Femur (tissue), 1 donor: ENCODE measurements around the gene IQGAP2.
"Not testable (repeated sequence)": the region's sequence is repeated elsewhere in the genome, so short reads cannot be mapped to it uniquely, and the experiment has no call there.

ENCODE experiments used
- DNase-seq: peaks from one replicate; pipeline ENCODE4 v3.0.0-alpha.2; 2017

Gene IQGAP2

DNA sequence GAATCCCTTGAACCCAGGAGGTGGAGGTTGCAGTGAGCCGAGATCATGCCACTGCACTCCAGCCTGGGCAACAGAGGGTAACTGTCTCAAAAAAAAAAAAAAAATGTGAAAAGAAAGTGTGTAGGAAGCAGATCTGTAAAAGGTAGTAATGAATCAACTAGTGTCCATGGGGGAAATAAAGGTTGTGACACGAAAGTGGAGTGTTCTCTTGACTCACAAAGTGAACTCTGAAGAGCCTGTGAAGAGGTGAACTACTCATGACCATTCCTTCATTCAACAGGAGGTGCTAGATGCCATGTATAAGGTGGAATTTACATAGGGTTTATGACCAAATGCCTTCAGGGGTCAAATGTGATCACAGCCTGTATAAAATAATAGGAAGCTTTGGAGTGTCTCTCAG, 12.8 kb downstream of the IQGAP2 start:
- DNase-seq, result no peak

GRCh38 chr5:76419597-76420298, 16.7 kb downstream of the IQGAP2 start:
- no peak for DNase-seq

GRCh38 chr5:76422227-76422626, 19.1 kb downstream of the IQGAP2 start:
- DNase-seq, result no peak

DNA sequence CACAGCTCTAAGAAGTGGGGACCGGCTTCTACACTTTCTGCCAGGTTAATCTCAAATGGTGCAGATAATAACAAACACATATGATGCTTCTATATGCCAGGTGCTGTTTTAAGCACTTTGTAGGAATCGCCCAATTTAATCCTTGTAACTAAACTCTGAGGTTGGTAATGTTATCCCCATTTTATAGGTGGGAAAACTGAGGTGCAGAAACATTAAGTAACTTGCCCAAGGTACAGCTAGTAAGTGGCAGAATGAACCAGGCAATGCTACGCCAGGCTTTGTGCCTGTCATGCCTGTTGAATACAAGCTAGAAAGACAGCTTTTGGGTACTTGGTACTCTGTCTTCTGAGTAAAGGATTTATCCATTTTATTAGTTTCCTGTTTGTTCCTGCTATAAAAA, 19.7 kb downstream of the IQGAP2 start:
- no peak for DNase-seq

DNA sequence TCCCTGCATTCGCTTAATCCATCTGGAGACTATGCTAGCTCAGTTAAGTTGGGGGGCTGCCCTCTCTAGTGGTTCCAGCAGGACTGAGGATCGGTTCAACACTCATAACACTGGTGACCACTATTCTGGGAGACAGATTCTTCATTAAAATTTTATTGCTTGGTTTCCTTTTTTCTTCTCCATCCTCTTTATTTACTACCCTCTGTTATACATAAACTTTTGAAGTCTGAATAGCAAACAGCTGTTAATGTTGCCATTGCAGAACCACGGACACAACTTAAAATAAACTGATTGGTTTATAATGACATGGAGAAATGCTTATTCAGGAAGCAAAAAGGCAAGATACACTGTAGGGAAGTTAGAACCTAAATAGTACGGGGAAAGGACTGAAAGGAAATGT, 22.1 kb downstream of the IQGAP2 start:
- DNase-seq, result no peak

- peak; percentile 58 for DNase-seq
Observed at GRCh38 chr5:76425928-76426804, 23.1 kb downstream of the IQGAP2 start.

- DNase-seq, result no peak
Observed at GRCh38 chr5:76427206-76428140, 24.4 kb downstream of the IQGAP2 start.

DNA sequence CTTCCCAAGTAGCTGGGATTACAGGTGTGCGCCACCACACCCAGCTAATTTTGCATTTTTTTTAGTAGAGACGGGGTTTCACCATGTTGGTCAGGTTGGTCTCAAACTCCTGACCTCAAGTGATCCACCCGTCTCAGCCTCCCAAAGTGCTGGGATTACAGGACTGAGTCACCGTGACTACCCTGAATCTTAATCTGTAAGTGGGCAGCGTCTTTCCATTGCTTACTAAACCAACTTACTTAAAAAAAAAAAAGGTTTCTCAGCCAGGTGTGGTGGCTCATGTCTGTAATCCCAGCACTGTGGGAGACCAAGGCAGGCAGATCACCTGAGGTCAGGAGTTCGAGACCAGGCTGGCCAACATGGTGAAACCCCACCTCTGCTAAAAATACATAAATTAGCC, 25.5 kb downstream of the IQGAP2 start:
- DNase-seq, result not testable (repeated sequence)

DNA sequence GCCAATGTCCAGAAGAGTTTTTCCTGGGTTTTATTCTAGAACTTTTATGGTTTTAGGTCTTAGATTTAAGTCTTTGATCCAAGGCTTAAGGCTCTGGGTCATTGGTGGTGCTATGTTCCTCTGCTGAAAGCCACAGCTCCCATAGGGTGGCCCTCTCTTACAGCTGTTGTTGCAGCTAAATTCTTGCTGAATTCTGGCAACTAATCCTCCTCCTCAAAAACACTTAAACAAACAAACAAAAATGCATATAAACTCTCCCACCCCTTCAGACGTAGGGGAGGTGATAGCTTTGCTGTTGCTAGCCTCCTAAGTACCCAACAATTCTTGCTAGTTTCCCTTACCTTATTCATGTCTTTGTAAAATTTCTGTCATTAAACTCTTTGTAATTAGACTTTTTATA, 30.2 kb downstream of the IQGAP2 start:
- DNase-seq, result no peak

GRCh38 chr5:76437507-76437906, 34.4 kb downstream of the IQGAP2 start:
- DNase-seq, result not testable (repeated sequence)

- no peak for DNase-seq
Observed at GRCh38 chr5:76438025-76438424, 34.9 kb downstream of the IQGAP2 start.

DNA sequence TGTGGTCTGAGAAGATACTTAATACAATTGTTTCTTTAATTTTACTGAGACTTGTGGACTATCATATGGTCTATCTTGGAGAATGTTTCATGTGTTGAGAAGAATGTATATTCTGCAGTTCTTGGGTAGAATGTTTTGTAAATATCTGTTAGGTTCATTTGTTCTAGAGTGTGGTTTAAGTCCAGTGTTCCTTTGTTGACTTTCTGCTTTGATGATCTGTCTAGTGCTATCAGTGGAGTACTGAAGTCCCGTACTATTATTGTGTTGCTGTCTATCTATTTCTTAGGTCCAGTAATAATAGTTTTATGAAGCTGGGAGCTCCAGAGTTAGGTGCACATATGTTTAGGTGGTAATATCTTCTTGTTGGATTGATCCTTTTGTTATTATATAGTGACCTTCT, 36.1 kb downstream of the IQGAP2 start:
- no peak for DNase-seq

DNA sequence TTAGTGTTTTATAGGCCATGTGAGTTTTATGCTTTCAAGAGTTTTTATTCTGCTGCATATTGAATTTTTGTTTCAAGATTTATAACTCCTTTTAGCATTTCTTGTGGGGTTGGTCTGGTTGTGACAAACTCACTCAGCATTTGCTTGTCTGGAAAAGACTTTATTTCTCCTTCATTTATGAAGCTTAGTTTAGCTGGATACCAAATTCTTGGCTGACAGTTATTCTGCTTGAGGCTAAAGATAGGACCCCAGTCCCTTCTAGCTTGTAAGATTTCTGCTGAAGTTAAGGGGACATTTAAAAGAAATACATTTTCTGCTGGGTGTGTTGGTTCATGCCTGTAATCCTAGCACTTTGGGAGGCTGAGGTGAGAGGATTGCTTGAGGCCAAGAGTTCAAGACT, 36.8 kb downstream of the IQGAP2 start:
- no peak for DNase-seq

GRCh38 chr5:76441101-76441500, 38.0 kb downstream of the IQGAP2 start:
- no peak for DNase-seq

- no peak for DNase-seq
Observed at GRCh38 chr5:76441890-76442673, 39.0 kb downstream of the IQGAP2 start.

DNA sequence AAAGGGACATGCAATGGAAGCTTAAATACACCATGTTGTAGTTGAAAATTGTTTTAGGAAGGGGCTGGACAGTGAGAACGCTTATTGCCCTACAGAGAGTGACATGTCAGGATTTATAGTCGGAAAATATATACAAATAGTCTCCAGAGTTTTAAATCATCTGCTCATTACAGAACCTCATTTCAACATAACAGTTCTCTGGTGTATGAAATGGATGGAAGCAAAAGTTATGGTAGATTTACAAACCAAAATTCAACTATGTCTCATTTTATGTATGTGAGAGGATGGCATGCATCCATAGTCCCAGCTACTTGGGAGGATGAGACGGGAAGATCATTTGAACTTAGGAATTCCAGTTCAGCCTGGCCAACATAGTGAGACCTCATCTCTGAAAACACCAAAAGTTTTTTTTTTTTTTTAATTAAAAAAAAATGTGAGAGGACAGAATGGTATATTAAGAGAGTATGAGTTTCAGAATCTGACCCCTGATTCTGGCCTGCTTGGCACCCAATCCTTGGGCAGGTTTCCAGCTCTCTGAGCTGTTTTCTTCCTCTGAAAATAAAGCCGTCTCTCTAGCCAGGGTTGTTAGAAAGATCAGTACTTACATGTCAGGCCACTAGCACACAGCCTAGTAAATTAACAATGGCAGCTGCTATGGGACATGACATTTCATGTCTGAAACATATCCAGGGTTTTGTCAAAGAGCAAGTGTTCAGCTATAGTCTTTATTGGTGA, 40.1 kb downstream of the IQGAP2 start:
- DNase-seq, result peak; percentile 48

- no peak for DNase-seq
Observed at GRCh38 chr5:76445063-76445462, 42.0 kb downstream of the IQGAP2 start.

GRCh38 chr5:76445830-76446229, 42.7 kb downstream of the IQGAP2 start:
- no peak for DNase-seq

DNA sequence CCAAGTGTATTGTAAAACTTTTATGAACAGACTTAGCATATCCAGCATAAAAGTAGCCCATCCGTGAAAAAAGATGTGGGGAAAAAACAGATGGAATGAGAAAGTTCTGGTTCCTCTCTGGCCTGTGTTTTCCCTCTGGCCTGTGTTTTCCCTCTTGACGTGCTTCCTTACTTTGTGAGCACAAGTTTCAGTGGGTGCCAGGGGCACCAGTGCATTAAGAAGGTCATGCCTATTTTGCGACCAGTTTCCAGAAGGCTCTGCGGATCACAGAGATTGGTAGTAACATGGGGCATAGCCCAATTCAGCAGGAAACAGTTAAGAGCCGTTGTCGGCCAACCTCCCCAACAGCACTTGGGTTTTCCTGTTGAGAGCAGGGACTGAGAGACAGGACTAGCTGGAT, 43.7 kb downstream of the IQGAP2 start:
- no peak for DNase-seq

GRCh38 chr5:76449606-76450005, 46.5 kb downstream of the IQGAP2 start:
- no peak for DNase-seq

DNA sequence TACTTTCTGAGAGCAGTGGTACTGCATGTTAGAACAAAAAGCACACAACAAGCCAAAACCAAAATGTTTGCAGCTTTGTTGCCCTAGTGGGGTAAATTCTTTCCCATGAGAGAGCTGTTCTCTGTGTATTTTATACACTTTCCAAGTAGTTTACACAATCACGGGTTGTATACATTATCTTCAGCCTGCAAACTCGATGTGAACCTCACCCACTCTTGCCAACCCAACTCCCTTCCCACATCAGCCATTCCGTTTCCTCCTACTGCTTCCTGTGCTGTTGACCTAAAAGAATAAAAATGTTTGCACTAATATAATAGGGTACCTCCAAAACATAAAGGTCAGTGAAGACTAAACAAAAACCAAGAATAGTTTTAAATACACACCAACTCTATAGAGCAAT, 47.0 kb downstream of the IQGAP2 start:
- DNase-seq, result no peak
